Endothelial cell of umbilical vein (primary cell): Measurements from ENCODE around the gene BAZ1A. TPM values are rescaled to one million over a fixed set of nuclear protein-coding genes. Genes with fewer than 3 reads are reported as not detected.

ENCODE experiments used
- BruUV-seq: library from RNA; stranded (reverse); fragments of 400-500 nt; replicated peaks from 2 replicates; lab custom pipeline; 2021; lab: Mats Ljungman, UMichigan
- CTCF ChIA-PET: fragments of 300-600, 350-600 bp; sonication (Branson Sonifier 250); formaldehyde crosslinking; loops from one replicate; lab custom pipeline; 2021; ENCODE audit warnings: antibody characterized with exemption, inconsistent platforms; lab: Charles Lee
- POLR2A ChIA-PET: fragments of 300-600, 350-600 bp; sonication (Branson Sonifier 250); formaldehyde crosslinking; loops from one replicate; lab custom pipeline; 2021; ENCODE audit warnings: antibody characterized with exemption, inconsistent platforms; lab: Charles Lee
- DNase-seq: peaks from one replicate; pipeline ENCODE4 v3.0.0-alpha.2; 2011; ENCODE audit warnings: low read depth, low spot score
- FAIRE-seq: peaks from 2 replicates; lab custom pipeline; 2011; peaks lifted over from hg19 to GRCh38; lab: Jason Lieb, UNC
- H2AFZ ChIP-seq: 2 replicates; pipeline ENCODE4 v1.6.0; 2012; ENCODE audit warnings: low read depth, low read length, control low read depth, inconsistent platforms
- H3K27ac ChIP-seq: 2 replicates; pipeline ENCODE4 v1.5.1; 2011; ENCODE audit warnings: low read depth, mild to moderate bottlenecking, control low read depth, low read length, moderate library complexity; ENCODE audit not compliant: insufficient read depth
- H3K27me3 ChIP-seq, 2 experiments: 2 replicates each; pipeline versions ENCODE4 v1.6.0 to v1.6.1; 2011; ENCODE audit warnings: low read length in 2 of 2, mixed read lengths in 1 of 2; ENCODE audit not compliant: control insufficient read depth in 2 of 2, insufficient read depth in 2 of 2
- H3K36me3 ChIP-seq, 2 experiments: 2 replicates in 1 of 2; 3 replicates in 1 of 2; pipeline ENCODE4 v1.5.1; 2011; ENCODE audit warnings: low read length in 2 of 2, mild to moderate bottlenecking in 1 of 2, moderate library complexity in 1 of 2; ENCODE audit not compliant: control insufficient read depth in 2 of 2, insufficient read depth in 2 of 2; ENCODE audit errors: extremely low read depth in 1 of 2
- H3K4me1 ChIP-seq: 3 replicates; pipeline ENCODE4 v1.5.1; 2011; ENCODE audit warnings: mild to moderate bottlenecking, low read length; ENCODE audit not compliant: control insufficient read depth, insufficient read depth; ENCODE audit errors: extremely low read depth
- H3K4me2 ChIP-seq: 2 replicates; pipeline ENCODE4 v1.6.1; 2011; ENCODE audit warnings: low read length, control low read depth, mixed read lengths; ENCODE audit not compliant: insufficient read depth
- H3K4me3 ChIP-seq, 3 experiments: fragments of 200-600 bp in 1 of 3; sonication (generic), shearing (Covaris generic) in 1 of 3; replicated peaks in 1 of 3; 2 replicates each; pipeline ENCODE4 v1.5.1; 2011 to 2016; ENCODE audit warnings: control low read depth in 3 of 3, low read length in 3 of 3, mild to moderate bottlenecking in 2 of 3, inconsistent platforms in 1 of 3, low read depth in 1 of 3, moderate library complexity in 1 of 3; ENCODE audit not compliant: insufficient read depth in 1 of 3
- H3K79me2 ChIP-seq: 2 replicates; pipeline ENCODE4 v1.6.0; 2012; ENCODE audit warnings: low read length, inconsistent platforms; ENCODE audit not compliant: control insufficient read depth, insufficient read depth
- H3K9ac ChIP-seq: replicated peaks from 2 replicates; pipeline ENCODE3; 2011; ENCODE audit warnings: low read length, control low read depth; ENCODE audit not compliant: insufficient read depth; ENCODE audit errors: extremely low read depth
- H3K9me1 ChIP-seq: replicated peaks from 3 replicates; pipeline ENCODE4 v1.6.0; 2011; ENCODE audit warnings: mild to moderate bottlenecking, low read length; ENCODE audit not compliant: control insufficient read depth, insufficient read depth; ENCODE audit errors: extremely low read depth
- H3K9me3 ChIP-seq: replicated peaks from 2 replicates; pipeline ENCODE4 v1.5.1; 2012; ENCODE audit warnings: low read length, inconsistent platforms; ENCODE audit not compliant: control insufficient read depth, insufficient read depth
- H4K20me1 ChIP-seq: replicated peaks from 2 replicates; pipeline ENCODE3; 2011; ENCODE audit warnings: mild to moderate bottlenecking, low read length; ENCODE audit not compliant: control insufficient read depth, insufficient read depth; ENCODE audit errors: extremely low read depth
- EZH2 ChIP-seq: IDR thresholded peaks from 2 replicates; pipeline ENCODE4 v1.6.1; 2012; ENCODE audit warnings: borderline replicate concordance, low read depth, mild to moderate bottlenecking, moderate library complexity, low read length, inconsistent platforms; ENCODE audit not compliant: severe bottlenecking
- FOS ChIP-seq: IDR thresholded peaks from 2 replicates; pipeline ENCODE4 v1.6.1; 2011; ENCODE audit warnings: mild to moderate bottlenecking, low read length, moderate library complexity, borderline replicate concordance; ENCODE audit not compliant: insufficient read depth
- JUN ChIP-seq: IDR thresholded peaks from 2 replicates; pipeline ENCODE4 v1.6.1; 2011; ENCODE audit warnings: borderline replicate concordance, low read depth; ENCODE audit not compliant: insufficient read length, insufficient read depth
- MAX ChIP-seq: IDR thresholded peaks from 2 replicates; pipeline ENCODE4 v1.6.1; 2011; ENCODE audit not compliant: insufficient read depth, insufficient read length
- MYC ChIP-seq: IDR thresholded peaks from one replicate; pipeline ENCODE4 v1.6.1; 2011; ENCODE audit warnings: mild to moderate bottlenecking, low read depth, low read length
- POLR2A ChIP-seq: IDR thresholded peaks from 2 replicates; pipeline ENCODE4 v1.6.1; 2012; ENCODE audit warnings: low read depth, mild to moderate bottlenecking, control low read depth, low read length
- POLR2AphosphoS5 ChIP-seq: IDR thresholded peaks from 2 replicates; pipeline ENCODE4 v1.6.1; 2012; ENCODE audit warnings: low read depth, mild to moderate bottlenecking, control low read depth, low read length, moderate library complexity; ENCODE audit not compliant: insufficient read depth
- dilution Hi-C: fragments of 300-500 bp; cut with MboI; formaldehyde crosslinking; loops from one replicate; pipeline ENCODE4 v1.15.0; 2019; ENCODE audit warnings: low sequenced_read_pairs; ENCODE audit not compliant: extremely low pct_ligation_motif_present
- intact Hi-C: fragments of 100-400 bp; cut with micrococcal nuclease; formaldehyde crosslinking; loops from one replicate; pipeline ENCODE4 v1.10.0; 2022
- polyA plus RNA-seq, 4 experiments: library from polyadenylated mRNA; depleted of rRNA in 3 of 4; stranded (reverse) in 3 of 4; unstranded in 1 of 4; fragments of >200 nt; gene quantifications; 2 replicates each; pipeline versions ENCODE4 v1.2.1 to v1.2.3, GENCODE V29; 2011 to 2012; ENCODE audit warnings: missing spikeins in 1 of 4
- total RNA-seq: library from RNA; stranded (reverse); gene quantifications from 2 replicates; pipeline ENCODE4 v1.2.3, GENCODE V29; 2021
- TF ChIP-seq, protein P1 (sequence below), 2 donors: IDR thresholded peaks; 1 replicate in 1 of 2; 2 replicates in 1 of 2; pipeline ENCODE4 v1.5.1; 2011; ENCODE audit warnings: low read length in 2 of 2, mild to moderate bottlenecking in 2 of 2, moderate library complexity in 2 of 2, control low read depth in 1 of 2, inconsistent platforms in 1 of 2, low read depth in 1 of 2; ENCODE audit not compliant: insufficient read depth in 1 of 2; ENCODE audit errors: extremely low read depth in 1 of 2

The BAZ1A gene
- total and polyA plus RNA-seq, 2 donors (not counting 3 experiments of a cell fraction or from before 2014, with no cell fraction given): 15.2 to 52.1 TPM

DNA sequence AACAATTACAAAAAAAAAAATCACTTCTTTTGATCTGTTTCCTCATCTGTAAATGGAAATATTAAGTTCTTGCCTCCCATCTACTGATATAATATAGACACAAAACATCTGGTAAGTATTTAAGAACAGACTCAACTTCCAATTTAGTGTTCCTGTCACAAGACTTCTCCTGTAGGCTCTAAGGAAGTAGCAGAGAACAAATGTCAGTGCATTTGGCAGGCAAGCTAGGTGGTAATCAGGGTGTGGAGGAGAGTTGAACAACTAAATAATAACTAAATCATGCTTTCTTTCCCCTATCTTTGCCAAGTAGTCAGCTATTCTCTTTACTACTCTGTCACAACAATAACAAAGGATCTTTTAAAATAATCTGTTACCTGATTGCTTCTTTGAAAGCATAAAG is 22.1 kb downstream of the BAZ1A start:
- Histone ChIP-seq H3K36me3 (peaks cover 0 to 2% of the 10 kb centered on the region in 2 experiments), H3K9me3 (no peaks in the 10 kb centered on the region), H4K20me1 (no peaks in the 10 kb centered on the region), H3K9ac (no peak overlapping the region), H3K9me1 (no peaks in the 10 kb centered on the region), H3K4me3 (no peak overlapping the region), H3K4me1 (no peaks in the 10 kb centered on the region), H3K27ac (no peak overlapping the region), H3K27me3 (no peaks in the 10 kb centered on the region), H3K79me2 (peaks cover 26% of the 10 kb centered on the region), H2AFZ (no peak overlapping the region), H3K4me2 (no peak overlapping the region)
- no peak for FAIRE-seq
- intact Hi-C loops: no loop called here
- dilution Hi-C loops: no loop called here
- ChIA-PET CTCF (interaction anchor here (1.4 kb wide), 1 partner anchor 11 kb away, joined by 4 read pairs; no protein-coding TSS in a partner anchor), POLR2A (no interaction called here)
- peak; percentile 39 for DNase-seq
- BruUV-seq: no TSS peak
- TF ChIP-seq FOS (no peak), MAX (no peak), EZH2 (no peak), JUN (no peak)

DNA sequence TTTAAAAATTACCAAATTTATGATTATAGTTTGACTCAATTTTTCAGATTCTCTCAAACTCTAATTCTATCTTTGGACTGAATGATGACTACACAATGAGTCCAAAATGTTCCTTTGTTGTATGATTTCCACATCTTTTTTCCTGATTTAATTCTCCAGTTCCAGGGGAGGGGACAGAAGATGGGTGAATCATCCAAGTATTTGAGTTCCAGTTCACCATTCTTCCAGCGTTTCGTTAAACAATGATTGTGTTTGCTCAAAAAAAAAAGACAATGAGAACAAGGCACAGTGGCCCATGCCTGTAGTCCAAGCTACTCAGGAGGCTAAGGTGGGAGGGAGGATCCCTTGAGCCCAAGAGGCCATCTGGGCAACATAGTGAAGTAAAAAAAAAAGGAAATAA is 23.8 kb downstream of the BAZ1A start:
- DNase-seq: peak; percentile 15
- Histone ChIP-seq H3K9me3 (no peaks in the 10 kb centered on the region), H3K9me1 (no peaks in the 10 kb centered on the region), H3K79me2 (peaks cover 26% of the 10 kb centered on the region), H3K9ac (no peak overlapping the region), H3K27ac (no peak overlapping the region), H3K36me3 (no peaks in the 10 kb centered on the region), H3K4me1 (no peaks in the 10 kb centered on the region), H2AFZ (no peak overlapping the region), H3K4me3 (no peak overlapping the region), H4K20me1 (no peaks in the 10 kb centered on the region), H3K27me3 (no peaks in the 10 kb centered on the region), H3K4me2 (no peak overlapping the region)
- POLR2A ChIA-PET: no interaction called here
- peak; percentile 70 for FAIRE-seq
- no TSS peak for BruUV-seq
- CTCF ChIA-PET: no interaction called here
- peak; percentile 32 for TF ChIP-seq FOS
- no peak for TF ChIP-seq MAX
- TF ChIP-seq MYC: no peak
- no peak for TF ChIP-seq POLR2AphosphoS5
- TF ChIP-seq, protein P1, sequence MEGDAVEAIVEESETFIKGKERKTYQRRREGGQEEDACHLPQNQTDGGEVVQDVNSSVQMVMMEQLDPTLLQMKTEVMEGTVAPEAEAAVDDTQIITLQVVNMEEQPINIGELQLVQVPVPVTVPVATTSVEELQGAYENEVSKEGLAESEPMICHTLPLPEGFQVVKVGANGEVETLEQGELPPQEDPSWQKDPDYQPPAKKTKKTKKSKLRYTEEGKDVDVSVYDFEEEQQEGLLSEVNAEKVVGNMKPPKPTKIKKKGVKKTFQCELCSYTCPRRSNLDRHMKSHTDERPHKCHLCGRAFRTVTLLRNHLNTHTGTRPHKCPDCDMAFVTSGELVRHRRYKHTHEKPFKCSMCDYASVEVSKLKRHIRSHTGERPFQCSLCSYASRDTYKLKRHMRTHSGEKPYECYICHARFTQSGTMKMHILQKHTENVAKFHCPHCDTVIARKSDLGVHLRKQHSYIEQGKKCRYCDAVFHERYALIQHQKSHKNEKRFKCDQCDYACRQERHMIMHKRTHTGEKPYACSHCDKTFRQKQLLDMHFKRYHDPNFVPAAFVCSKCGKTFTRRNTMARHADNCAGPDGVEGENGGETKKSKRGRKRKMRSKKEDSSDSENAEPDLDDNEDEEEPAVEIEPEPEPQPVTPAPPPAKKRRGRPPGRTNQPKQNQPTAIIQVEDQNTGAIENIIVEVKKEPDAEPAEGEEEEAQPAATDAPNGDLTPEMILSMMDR (IDR thresholded peaks at IDR 0.05; ENCODE audit: extremely low read depth in 1 of 2, insufficient read depth in 1 of 2, low read depth in 1 of 2, low read length in 2 of 2): no peak
- no peak for TF ChIP-seq POLR2A
- intact Hi-C loops: no loop called here
- dilution Hi-C loops: no loop called here
